ENCODE data around the gene ENPP3. TPM values are rescaled to one million over a fixed set of nuclear protein-coding genes. Genes with fewer than 3 reads are reported as not detected.

The ENPP3 gene
- total and polyA plus RNA-seq, 2 donors (not counting 1 experiment from before 2014, with no cell fraction given), result 0.18 to 0.25 TPM

GRCh38 chr6:131763749-131764148 lies 126.6 kb downstream of the ENPP3 start:
- H4K20me1 ChIP-seq (ENCODE audit: control insufficient read depth, insufficient read depth, low read length, poor library complexity, severe bottlenecking), result no peaks in the 10 kb centered on the region
- Mint-ChIP-seq H3K27ac (no peak overlapping the region), H3K4me3 (no peak overlapping the region), H3K4me1 (no peaks in the 10 kb centered on the region), H3K9me3 (ENCODE audit: insufficient read depth) (no peaks in the 10 kb centered on the region), H3K27me3 (peaks cover 9% of the 10 kb centered on the region)
- ATAC-seq (ENCODE audit: low read depth) (no peak), DNase-seq (no peak)
- H3K9ac ChIP-seq (ENCODE audit: low read length), result no peak overlapping the region
- no peak for TF ChIP-seq EZH2 (IDR thresholded peaks at IDR 0.05; ENCODE audit: borderline replicate concordance, insufficient read depth, low read depth, low read length, poor library complexity, severe bottlenecking)
- TF ChIP-seq, protein P1, sequence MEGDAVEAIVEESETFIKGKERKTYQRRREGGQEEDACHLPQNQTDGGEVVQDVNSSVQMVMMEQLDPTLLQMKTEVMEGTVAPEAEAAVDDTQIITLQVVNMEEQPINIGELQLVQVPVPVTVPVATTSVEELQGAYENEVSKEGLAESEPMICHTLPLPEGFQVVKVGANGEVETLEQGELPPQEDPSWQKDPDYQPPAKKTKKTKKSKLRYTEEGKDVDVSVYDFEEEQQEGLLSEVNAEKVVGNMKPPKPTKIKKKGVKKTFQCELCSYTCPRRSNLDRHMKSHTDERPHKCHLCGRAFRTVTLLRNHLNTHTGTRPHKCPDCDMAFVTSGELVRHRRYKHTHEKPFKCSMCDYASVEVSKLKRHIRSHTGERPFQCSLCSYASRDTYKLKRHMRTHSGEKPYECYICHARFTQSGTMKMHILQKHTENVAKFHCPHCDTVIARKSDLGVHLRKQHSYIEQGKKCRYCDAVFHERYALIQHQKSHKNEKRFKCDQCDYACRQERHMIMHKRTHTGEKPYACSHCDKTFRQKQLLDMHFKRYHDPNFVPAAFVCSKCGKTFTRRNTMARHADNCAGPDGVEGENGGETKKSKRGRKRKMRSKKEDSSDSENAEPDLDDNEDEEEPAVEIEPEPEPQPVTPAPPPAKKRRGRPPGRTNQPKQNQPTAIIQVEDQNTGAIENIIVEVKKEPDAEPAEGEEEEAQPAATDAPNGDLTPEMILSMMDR (IDR thresholded peaks at IDR 0.05), result no peak
- no peaks in the 10 kb centered on the region for H3K79me2 ChIP-seq (ENCODE audit: control insufficient read depth, insufficient read depth, low read length)
- H3K36me3 ChIP-seq (replicated peaks in 1 of 2; ENCODE audit: control extremely low read depth in 1 of 2, control insufficient read depth in 1 of 2, extremely low read depth in 1 of 2, insufficient read depth in 2 of 2, low read length in 1 of 2), result no peaks in the 10 kb centered on the region
- intact Hi-C loops (cut with micrococcal nuclease), result no loop called here
- WGBS (ENCODE audit: insufficient coverage), result no CpG with 5 or more reads among the region's 1 CpG
- CTCF ChIA-PET, result no interaction called here
- H3K27me3 ChIP-seq (replicated peaks in 1 of 4; ENCODE audit: control extremely low read depth in 1 of 4, control insufficient read depth in 3 of 4, insufficient read depth in 4 of 4, low read length in 3 of 4), result no peaks in the 10 kb centered on the region
- H3K4me1 ChIP-seq (ENCODE audit: control insufficient read depth in 2 of 2, insufficient read depth in 2 of 2, low read length in 2 of 2), result no peaks in the 10 kb centered on the region
- POLR2A ChIA-PET, result no interaction called here
- no peak overlapping the region for H2AFZ ChIP-seq (ENCODE audit: insufficient read depth, low read depth, low read length, poor library complexity, severe bottlenecking)
- H3K4me2 ChIP-seq (replicated peaks; ENCODE audit: low read depth, low read length, poor library complexity, severe bottlenecking), result no peak overlapping the region
- no peak overlapping the region for H3K4me3 ChIP-seq (ENCODE audit: control extremely low read depth in 1 of 5, extremely low read depth in 1 of 5, insufficient read depth in 1 of 5, low read depth in 2 of 5, low read length in 4 of 5)
- H3K9me3 ChIP-seq (ENCODE audit: control extremely low read depth in 1 of 3, control insufficient read depth in 2 of 3, insufficient read depth in 1 of 3, low read length in 2 of 3), result no peaks in the 10 kb centered on the region
- H3K27ac ChIP-seq (ENCODE audit: low read length in 2 of 2), result no peak overlapping the region

- POLR2A ChIA-PET, result no interaction called here
- no peak overlapping the region for H3K4me3 Mint-ChIP-seq
- Histone ChIP-seq H3K36me3 (replicated peaks in 1 of 2; ENCODE audit: control extremely low read depth in 1 of 2, control insufficient read depth in 1 of 2, extremely low read depth in 1 of 2, insufficient read depth in 2 of 2, low read length in 1 of 2) (no peaks in the 10 kb centered on the region), H3K27me3 (replicated peaks in 1 of 4; ENCODE audit: control extremely low read depth in 1 of 4, control insufficient read depth in 3 of 4, insufficient read depth in 4 of 4, low read length in 3 of 4) (no peaks in the 10 kb centered on the region), H2AFZ (ENCODE audit: insufficient read depth, low read depth, low read length, poor library complexity, severe bottlenecking) (no peak overlapping the region), H3K9ac (ENCODE audit: low read length) (no peak overlapping the region), H3K4me1 (ENCODE audit: control insufficient read depth in 2 of 2, insufficient read depth in 2 of 2, low read length in 2 of 2) (no peaks in the 10 kb centered on the region), H3K9me3 (ENCODE audit: control extremely low read depth in 1 of 3, control insufficient read depth in 2 of 3, insufficient read depth in 1 of 3, low read length in 2 of 3) (no peaks in the 10 kb centered on the region), H3K4me2 (replicated peaks; ENCODE audit: low read depth, low read length, poor library complexity, severe bottlenecking) (no peak overlapping the region), H3K27ac (ENCODE audit: low read length in 2 of 2) (no peak overlapping the region), H3K79me2 (ENCODE audit: control insufficient read depth, insufficient read depth, low read length) (no peaks in the 10 kb centered on the region), H3K4me3 (ENCODE audit: control extremely low read depth in 1 of 5, extremely low read depth in 1 of 5, insufficient read depth in 1 of 5, low read depth in 2 of 5, low read length in 4 of 5) (no peak overlapping the region), H4K20me1 (ENCODE audit: control insufficient read depth, insufficient read depth, low read length, poor library complexity, severe bottlenecking) (no peaks in the 10 kb centered on the region)
- CTCF ChIA-PET, result no interaction called here
- no peak for TF ChIP-seq EZH2 (IDR thresholded peaks at IDR 0.05; ENCODE audit: borderline replicate concordance, insufficient read depth, low read depth, low read length, poor library complexity, severe bottlenecking)
- TF ChIP-seq, protein P1 (IDR thresholded peaks at IDR 0.05), result no peak
- intact Hi-C loops (cut with micrococcal nuclease), result no loop called here
- ATAC-seq (ENCODE audit: low read depth) (no peak), DNase-seq (no peak)
- H3K9me3 Mint-ChIP-seq (ENCODE audit: insufficient read depth), result no peaks in the 10 kb centered on the region
- no peaks in the 10 kb centered on the region for H3K4me1 Mint-ChIP-seq
- no peak overlapping the region for H3K27ac Mint-ChIP-seq
- peaks cover 9% of the 10 kb centered on the region for H3K27me3 Mint-ChIP-seq
- WGBS (ENCODE audit: insufficient coverage), result 100% methylated on average over 1 of the region's 4 CpGs
Observed at GRCh38 chr6:131764350-131764749, 127.2 kb downstream of the ENPP3 start.
